GM12878 (cell line): ENCODE measurements around the gene RUSC1. TPM values are rescaled to one million over a fixed set of nuclear protein-coding genes. Genes with fewer than 3 reads are reported as not detected.

Experiments used
- ATF7 ChIP-seq: fragments of 450-650 bp; IDR thresholded peaks from 2 replicates; pipeline ENCODE4 v1.6.1; 2016; ENCODE audit warnings: low read depth, mild to moderate bottlenecking
- CHD1 ChIP-seq: IDR thresholded peaks from 2 replicates; pipeline ENCODE4 v1.6.1; 2012; ENCODE audit warnings: low read depth, low read length, improper control_type of control experiment
- CREB1 ChIP-seq: IDR thresholded peaks from 2 replicates; pipeline ENCODE4 v1.6.1; 2012; ENCODE audit warnings: low read depth, mild to moderate bottlenecking, inconsistent platforms
- ESRRA ChIP-seq: IDR thresholded peaks from 2 replicates; pipeline ENCODE4 v1.6.1; 2012; ENCODE audit warnings: mild to moderate bottlenecking, low read length, improper control_type of control experiment
- FOS ChIP-seq: IDR thresholded peaks from 3 replicates; pipeline ENCODE4 v1.6.1; 2011; ENCODE audit warnings: borderline replicate concordance; ENCODE audit not compliant: insufficient read length; ENCODE audit errors: extremely low read depth
- HCFC1 ChIP-seq: fragments of 150-350 bp; IDR thresholded peaks from 2 replicates; pipeline ENCODE4 v1.6.1; 2014; ENCODE audit warnings: low read length
- HDGF ChIP-seq: fragments of 450-650 bp; IDR thresholded peaks from 2 replicates; pipeline ENCODE4 v1.6.1; 2016; ENCODE audit warnings: antibody characterized with exemption
- MEF2B ChIP-seq: fragments of 450-650 bp; IDR thresholded peaks from 2 replicates; pipeline ENCODE4 v1.6.1; 2018; ENCODE audit warnings: mild to moderate bottlenecking, moderate library complexity; ENCODE audit not compliant: partially characterized antibody, poor library complexity, severe bottlenecking
- MXI1 ChIP-seq: fragments of 150-350 bp; IDR thresholded peaks from 2 replicates; pipeline ENCODE4 v1.6.1; 2011; ENCODE audit warnings: low read depth, mild to moderate bottlenecking, inconsistent platforms, low read length, improper control_type of control experiment
- NBN ChIP-seq: fragments of 450-650 bp; IDR thresholded peaks from 2 replicates; pipeline ENCODE4 v1.6.1; 2016
- NR2C1 ChIP-seq: fragments of 450-650 bp; IDR thresholded peaks from 2 replicates; pipeline ENCODE4 v1.6.1; 2017; ENCODE audit warnings: antibody characterized with exemption, mild to moderate bottlenecking, moderate library complexity
- RAD51 ChIP-seq: fragments of 450-650 bp; IDR thresholded peaks from 2 replicates; pipeline ENCODE4 v1.6.1; 2016; ENCODE audit warnings: moderate library complexity, mild to moderate bottlenecking, inconsistent platforms
- SMAD5 ChIP-seq: IDR thresholded peaks from 2 replicates; pipeline ENCODE4 v1.6.1; 2016; ENCODE audit warnings: antibody characterized with exemption, low read depth
- SUZ12 ChIP-seq: fragments of 200-600 bp; sonication (generic); IDR thresholded peaks from one replicate; pipeline ENCODE4 v1.6.1; 2018; ENCODE audit warnings: antibody characterized with exemption, mild to moderate bottlenecking; ENCODE audit not compliant: unreplicated experiment
- WRNIP1 ChIP-seq: IDR thresholded peaks from 2 replicates; pipeline ENCODE4 v1.6.1; 2011; ENCODE audit warnings: low read depth, low read length, improper control_type of control experiment, borderline replicate concordance
- polyA plus RNA-seq, 11 experiments: library from polyadenylated mRNA; depleted of rRNA in 4 of 11; unstranded in 6 of 11; stranded (reverse) in 5 of 11; fragments of >200 nt; fragmentation: Nextera tagmentation in 4 of 11; fragmentation: Illumina TruSeq in 1 of 11; extraction: Ambion mirVana in 4 of 11; extraction: Trizol in 1 of 11; gene quantifications; 1 replicate in 1 of 11; 2 replicates in 10 of 11; pipeline versions ENCODE4 v1.2.1 to v1.2.3, GENCODE V29; 2011 to 2016; ENCODE audit warnings: inconsistent platforms in 2 of 11, missing spikeins in 2 of 11, low read depth in 1 of 11
- total RNA-seq, 4 experiments: library from RNA; depleted of rRNA in 3 of 4; stranded (reverse); fragments of >200 nt in 3 of 4; fragmentation: Illumina TruSeq in 1 of 4; extraction: Trizol in 1 of 4; gene quantifications; 2 replicates each; pipeline versions ENCODE4 v1.2.1 to v1.2.3, GENCODE V29; 2013 to 2021
- TF ChIP-seq, protein P1 (sequence below): fragments of 450-650 bp; IDR thresholded peaks from 2 replicates; pipeline ENCODE4 v1.6.1; 2018; ENCODE audit warnings: mild to moderate bottlenecking, low read depth, moderate library complexity; ENCODE audit not compliant: partially characterized antibody
- TF ChIP-seq, protein P2 (sequence below): fragments of 450-650 bp; IDR thresholded peaks from 2 replicates; pipeline ENCODE4 v1.6.1; 2014; ENCODE audit warnings: mild to moderate bottlenecking
- TF ChIP-seq, protein P3 (sequence below): IDR thresholded peaks from 2 replicates; pipeline ENCODE4 v1.6.1; 2012; ENCODE audit warnings: low read depth, low read length, improper control_type of control experiment
- TF ChIP-seq, protein P4 (sequence below): fragments of 450-650 bp; conservative IDR thresholded peaks from 2 replicates; pipeline ENCODE4 v1.6.1; 2017; ENCODE audit warnings: mild to moderate bottlenecking, moderate library complexity
- TF ChIP-seq, protein P5 (sequence below), 3 experiments: IDR thresholded peaks in 2 of 3; conservative IDR thresholded peaks in 1 of 3; 2 replicates each; pipeline ENCODE4 v1.5.1; 2011; ENCODE audit warnings: low read depth in 3 of 3, low read length in 3 of 3, mild to moderate bottlenecking in 3 of 3, control low read depth in 2 of 3, moderate library complexity in 2 of 3, inconsistent platforms in 1 of 3, mixed read lengths in 1 of 3; ENCODE audit not compliant: control insufficient read depth in 2 of 3, insufficient read depth in 1 of 3; ENCODE audit errors: extremely low read depth in 1 of 3

Gene RUSC1
- total and polyA plus RNA-seq, 10 of the 15 experiments (the other 5 are each of a cell fraction or from before 2014, with no cell fraction given), result 1.1 to 23.7 (median 12.3) TPM

DNA sequence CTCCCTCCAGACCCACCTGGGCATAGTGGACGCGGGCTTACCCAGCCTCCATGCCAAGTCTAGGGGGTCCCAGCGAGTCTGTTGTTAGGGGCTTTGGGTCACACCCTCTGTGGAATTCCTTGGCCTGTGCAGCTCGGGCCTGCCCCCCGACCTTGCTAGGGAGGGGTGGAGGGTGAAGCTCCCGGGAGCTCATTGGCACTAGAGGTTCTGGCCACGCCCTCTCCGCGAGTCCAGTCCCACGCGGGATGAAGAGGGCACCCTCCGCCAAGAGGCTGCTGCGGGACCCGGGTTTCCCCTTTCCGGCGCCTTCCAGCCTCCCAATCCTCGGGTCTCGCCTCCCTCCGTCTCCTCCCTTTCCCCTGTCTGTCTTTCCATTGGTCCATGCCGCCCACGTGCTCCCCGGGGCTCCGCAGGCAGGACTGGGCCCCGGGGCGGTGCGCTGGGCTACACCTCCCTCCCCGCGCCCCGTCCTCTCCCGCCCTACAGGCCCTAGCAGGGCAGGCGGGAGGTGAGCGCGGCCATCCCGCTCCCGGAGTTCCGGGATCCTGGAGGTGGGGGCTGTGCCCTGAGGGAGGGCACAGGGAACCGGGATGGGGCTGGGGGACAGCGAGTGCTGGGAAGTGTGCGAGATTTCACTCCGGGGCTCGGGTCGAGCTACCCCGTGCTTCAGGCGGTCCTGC, 3.5 kb downstream of the RUSC1 start (continued):
- TF ChIP-seq NBN (0 out of 2 replicates have a peak, but pooled peaks have one; percentile 41), FOS (peak; percentile 16), HCFC1 (no peak; the same call in 1 of the 2 replicates), MEF2B (no peak), WRNIP1 (no peak), NR2C1 (no peak), MXI1 (peak; percentile 15; the same call in 1 of the 2 replicates), CREB1 (no peak), RAD51 (peak; percentile 93), SUZ12 (no peak), ESRRA (no peak), CHD1 (0 out of 2 replicates have a peak, but pooled peaks have one; percentile 69), SMAD5 (no peak), HDGF (peak; percentile 89; the same call in 1 of the 2 replicates), ATF7 (0 out of 2 replicates have a peak, but pooled peaks have one; percentile 27)
- TF ChIP-seq, protein P1, sequence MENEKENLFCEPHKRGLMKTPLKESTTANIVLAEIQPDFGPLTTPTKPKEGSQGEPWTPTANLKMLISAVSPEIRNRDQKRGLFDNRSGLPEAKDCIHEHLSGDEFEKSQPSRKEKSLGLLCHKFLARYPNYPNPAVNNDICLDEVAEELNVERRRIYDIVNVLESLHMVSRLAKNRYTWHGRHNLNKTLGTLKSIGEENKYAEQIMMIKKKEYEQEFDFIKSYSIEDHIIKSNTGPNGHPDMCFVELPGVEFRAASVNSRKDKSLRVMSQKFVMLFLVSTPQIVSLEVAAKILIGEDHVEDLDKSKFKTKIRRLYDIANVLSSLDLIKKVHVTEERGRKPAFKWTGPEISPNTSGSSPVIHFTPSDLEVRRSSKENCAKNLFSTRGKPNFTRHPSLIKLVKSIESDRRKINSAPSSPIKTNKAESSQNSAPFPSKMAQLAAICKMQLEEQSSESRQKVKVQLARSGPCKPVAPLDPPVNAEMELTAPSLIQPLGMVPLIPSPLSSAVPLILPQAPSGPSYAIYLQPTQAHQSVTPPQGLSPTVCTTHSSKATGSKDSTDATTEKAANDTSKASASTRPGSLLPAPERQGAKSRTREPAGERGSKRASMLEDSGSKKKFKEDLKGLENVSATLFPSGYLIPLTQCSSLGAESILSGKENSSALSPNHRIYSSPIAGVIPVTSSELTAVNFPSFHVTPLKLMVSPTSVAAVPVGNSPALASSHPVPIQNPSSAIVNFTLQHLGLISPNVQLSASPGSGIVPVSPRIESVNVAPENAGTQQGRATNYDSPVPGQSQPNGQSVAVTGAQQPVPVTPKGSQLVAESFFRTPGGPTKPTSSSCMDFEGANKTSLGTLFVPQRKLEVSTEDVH, result no peak
- TF ChIP-seq, protein P2, sequence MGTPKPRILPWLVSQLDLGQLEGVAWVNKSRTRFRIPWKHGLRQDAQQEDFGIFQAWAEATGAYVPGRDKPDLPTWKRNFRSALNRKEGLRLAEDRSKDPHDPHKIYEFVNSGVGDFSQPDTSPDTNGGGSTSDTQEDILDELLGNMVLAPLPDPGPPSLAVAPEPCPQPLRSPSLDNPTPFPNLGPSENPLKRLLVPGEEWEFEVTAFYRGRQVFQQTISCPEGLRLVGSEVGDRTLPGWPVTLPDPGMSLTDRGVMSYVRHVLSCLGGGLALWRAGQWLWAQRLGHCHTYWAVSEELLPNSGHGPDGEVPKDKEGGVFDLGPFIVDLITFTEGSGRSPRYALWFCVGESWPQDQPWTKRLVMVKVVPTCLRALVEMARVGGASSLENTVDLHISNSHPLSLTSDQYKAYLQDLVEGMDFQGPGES, result peak; percentile 20; the same call in 1 of the 2 replicates
- TF ChIP-seq, protein P3, sequence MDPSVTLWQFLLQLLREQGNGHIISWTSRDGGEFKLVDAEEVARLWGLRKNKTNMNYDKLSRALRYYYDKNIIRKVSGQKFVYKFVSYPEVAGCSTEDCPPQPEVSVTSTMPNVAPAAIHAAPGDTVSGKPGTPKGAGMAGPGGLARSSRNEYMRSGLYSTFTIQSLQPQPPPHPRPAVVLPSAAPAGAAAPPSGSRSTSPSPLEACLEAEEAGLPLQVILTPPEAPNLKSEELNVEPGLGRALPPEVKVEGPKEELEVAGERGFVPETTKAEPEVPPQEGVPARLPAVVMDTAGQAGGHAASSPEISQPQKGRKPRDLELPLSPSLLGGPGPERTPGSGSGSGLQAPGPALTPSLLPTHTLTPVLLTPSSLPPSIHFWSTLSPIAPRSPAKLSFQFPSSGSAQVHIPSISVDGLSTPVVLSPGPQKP, result no peak
- TF ChIP-seq, protein P4, sequence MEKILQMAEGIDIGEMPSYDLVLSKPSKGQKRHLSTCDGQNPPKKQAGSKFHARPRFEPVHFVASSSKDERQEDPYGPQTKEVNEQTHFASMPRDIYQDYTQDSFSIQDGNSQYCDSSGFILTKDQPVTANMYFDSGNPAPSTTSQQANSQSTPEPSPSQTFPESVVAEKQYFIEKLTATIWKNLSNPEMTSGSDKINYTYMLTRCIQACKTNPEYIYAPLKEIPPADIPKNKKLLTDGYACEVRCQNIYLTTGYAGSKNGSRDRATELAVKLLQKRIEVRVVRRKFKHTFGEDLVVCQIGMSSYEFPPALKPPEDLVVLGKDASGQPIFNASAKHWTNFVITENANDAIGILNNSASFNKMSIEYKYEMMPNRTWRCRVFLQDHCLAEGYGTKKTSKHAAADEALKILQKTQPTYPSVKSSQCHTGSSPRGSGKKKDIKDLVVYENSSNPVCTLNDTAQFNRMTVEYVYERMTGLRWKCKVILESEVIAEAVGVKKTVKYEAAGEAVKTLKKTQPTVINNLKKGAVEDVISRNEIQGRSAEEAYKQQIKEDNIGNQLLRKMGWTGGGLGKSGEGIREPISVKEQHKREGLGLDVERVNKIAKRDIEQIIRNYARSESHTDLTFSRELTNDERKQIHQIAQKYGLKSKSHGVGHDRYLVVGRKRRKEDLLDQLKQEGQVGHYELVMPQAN, result peak; percentile 83
- TF ChIP-seq, protein P5, sequence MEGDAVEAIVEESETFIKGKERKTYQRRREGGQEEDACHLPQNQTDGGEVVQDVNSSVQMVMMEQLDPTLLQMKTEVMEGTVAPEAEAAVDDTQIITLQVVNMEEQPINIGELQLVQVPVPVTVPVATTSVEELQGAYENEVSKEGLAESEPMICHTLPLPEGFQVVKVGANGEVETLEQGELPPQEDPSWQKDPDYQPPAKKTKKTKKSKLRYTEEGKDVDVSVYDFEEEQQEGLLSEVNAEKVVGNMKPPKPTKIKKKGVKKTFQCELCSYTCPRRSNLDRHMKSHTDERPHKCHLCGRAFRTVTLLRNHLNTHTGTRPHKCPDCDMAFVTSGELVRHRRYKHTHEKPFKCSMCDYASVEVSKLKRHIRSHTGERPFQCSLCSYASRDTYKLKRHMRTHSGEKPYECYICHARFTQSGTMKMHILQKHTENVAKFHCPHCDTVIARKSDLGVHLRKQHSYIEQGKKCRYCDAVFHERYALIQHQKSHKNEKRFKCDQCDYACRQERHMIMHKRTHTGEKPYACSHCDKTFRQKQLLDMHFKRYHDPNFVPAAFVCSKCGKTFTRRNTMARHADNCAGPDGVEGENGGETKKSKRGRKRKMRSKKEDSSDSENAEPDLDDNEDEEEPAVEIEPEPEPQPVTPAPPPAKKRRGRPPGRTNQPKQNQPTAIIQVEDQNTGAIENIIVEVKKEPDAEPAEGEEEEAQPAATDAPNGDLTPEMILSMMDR (IDR thresholded peaks at IDR 0.05 in 2 of 3, conservative IDR thresholded peaks at IDR 0.05 in 1 of 3; ENCODE audit: control insufficient read depth in 2 of 3, extremely low read depth in 1 of 3, insufficient read depth in 1 of 3, low read depth in 3 of 3, low read length in 3 of 3), result 0 out of 6 replicates have a peak, but pooled peaks of 1 of the 3 experiments have one; percentile 3
